ENCODE results near the gene PHLDB3. TPM values are rescaled to one million over a fixed set of nuclear protein-coding genes. Genes with fewer than 3 reads are reported as not detected.

Gene PHLDB3
- total RNA-seq, 1 donor from 2014 or later = 9.6 TPM

- peaks cover 3% of the 10 kb centered on the region for H3K4me1 Mint-ChIP-seq (ENCODE audit: unreplicated experiment)
- no peak for DNase-seq (ENCODE audit: low spot score)
- TF ChIP-seq, protein P1, sequence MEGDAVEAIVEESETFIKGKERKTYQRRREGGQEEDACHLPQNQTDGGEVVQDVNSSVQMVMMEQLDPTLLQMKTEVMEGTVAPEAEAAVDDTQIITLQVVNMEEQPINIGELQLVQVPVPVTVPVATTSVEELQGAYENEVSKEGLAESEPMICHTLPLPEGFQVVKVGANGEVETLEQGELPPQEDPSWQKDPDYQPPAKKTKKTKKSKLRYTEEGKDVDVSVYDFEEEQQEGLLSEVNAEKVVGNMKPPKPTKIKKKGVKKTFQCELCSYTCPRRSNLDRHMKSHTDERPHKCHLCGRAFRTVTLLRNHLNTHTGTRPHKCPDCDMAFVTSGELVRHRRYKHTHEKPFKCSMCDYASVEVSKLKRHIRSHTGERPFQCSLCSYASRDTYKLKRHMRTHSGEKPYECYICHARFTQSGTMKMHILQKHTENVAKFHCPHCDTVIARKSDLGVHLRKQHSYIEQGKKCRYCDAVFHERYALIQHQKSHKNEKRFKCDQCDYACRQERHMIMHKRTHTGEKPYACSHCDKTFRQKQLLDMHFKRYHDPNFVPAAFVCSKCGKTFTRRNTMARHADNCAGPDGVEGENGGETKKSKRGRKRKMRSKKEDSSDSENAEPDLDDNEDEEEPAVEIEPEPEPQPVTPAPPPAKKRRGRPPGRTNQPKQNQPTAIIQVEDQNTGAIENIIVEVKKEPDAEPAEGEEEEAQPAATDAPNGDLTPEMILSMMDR (IDR thresholded peaks at IDR 0.05; ENCODE audit: unreplicated experiment) = no peak
- no peaks in the 10 kb centered on the region for H3K27me3 Mint-ChIP-seq (ENCODE audit: unreplicated experiment)
- no peak overlapping the region for H3K4me3 Mint-ChIP-seq (ENCODE audit: unreplicated experiment)
- no peaks in the 10 kb centered on the region for H3K36me3 Mint-ChIP-seq (ENCODE audit: low read depth, unreplicated experiment)
- H3K9me3 Mint-ChIP-seq (ENCODE audit: unreplicated experiment) = no peaks in the 10 kb centered on the region
- H3K27ac Mint-ChIP-seq (ENCODE audit: unreplicated experiment) = no peak overlapping the region
These were observed 68.8 kb downstream of the PHLDB3 start for GRCh38 chr19:43435775-43436174.

DNA sequence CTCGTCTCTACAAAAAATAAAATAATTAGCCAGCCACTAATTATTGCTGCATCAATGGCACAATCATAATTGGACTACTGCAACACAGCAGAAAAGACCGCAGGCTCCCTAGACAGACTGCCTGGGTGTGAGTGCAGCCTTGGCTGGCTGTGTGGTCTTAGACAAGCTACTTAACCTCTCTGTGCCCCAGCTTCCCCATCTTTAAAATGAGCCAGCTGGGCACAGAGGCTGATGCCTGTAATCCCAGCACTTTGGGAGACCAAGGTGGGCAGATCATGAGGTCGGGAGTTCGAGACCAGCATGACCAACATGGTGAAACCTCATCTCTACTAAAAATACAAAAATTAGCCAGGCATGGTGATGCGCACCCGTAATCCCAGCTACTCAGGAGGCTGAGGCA lies 70.9 kb downstream of the PHLDB3 start:
- H3K4me1 Mint-ChIP-seq (ENCODE audit: unreplicated experiment) = peaks cover 17% of the 10 kb centered on the region
- peaks cover 2% of the 10 kb centered on the region for H3K27me3 Mint-ChIP-seq (ENCODE audit: unreplicated experiment)
- H3K9me3 Mint-ChIP-seq (ENCODE audit: unreplicated experiment) = no peaks in the 10 kb centered on the region
- H3K27ac Mint-ChIP-seq (ENCODE audit: unreplicated experiment) = no peak overlapping the region
- no peaks in the 10 kb centered on the region for H3K36me3 Mint-ChIP-seq (ENCODE audit: low read depth, unreplicated experiment)
- no peak overlapping the region for H3K4me3 Mint-ChIP-seq (ENCODE audit: unreplicated experiment)
- TF ChIP-seq, protein P1 (IDR thresholded peaks at IDR 0.05; ENCODE audit: unreplicated experiment) = no peak
- DNase-seq (ENCODE audit: low spot score) = no peak

- Mint-ChIP-seq H3K4me3 (ENCODE audit: unreplicated experiment) (no peak overlapping the region), H3K36me3 (ENCODE audit: low read depth, unreplicated experiment) (no peaks in the 10 kb centered on the region), H3K27ac (ENCODE audit: unreplicated experiment) (no peak overlapping the region), H3K9me3 (ENCODE audit: unreplicated experiment) (no peaks in the 10 kb centered on the region), H3K27me3 (ENCODE audit: unreplicated experiment) (peaks cover 2% of the 10 kb centered on the region), H3K4me1 (ENCODE audit: unreplicated experiment) (peaks cover 17% of the 10 kb centered on the region)
- TF ChIP-seq, protein P1 (IDR thresholded peaks at IDR 0.05; ENCODE audit: unreplicated experiment) = no peak
- no peak for DNase-seq (ENCODE audit: low spot score)
These were observed 71.2 kb downstream of the PHLDB3 start for GRCh38 chr19:43433358-43433673.

DNA sequence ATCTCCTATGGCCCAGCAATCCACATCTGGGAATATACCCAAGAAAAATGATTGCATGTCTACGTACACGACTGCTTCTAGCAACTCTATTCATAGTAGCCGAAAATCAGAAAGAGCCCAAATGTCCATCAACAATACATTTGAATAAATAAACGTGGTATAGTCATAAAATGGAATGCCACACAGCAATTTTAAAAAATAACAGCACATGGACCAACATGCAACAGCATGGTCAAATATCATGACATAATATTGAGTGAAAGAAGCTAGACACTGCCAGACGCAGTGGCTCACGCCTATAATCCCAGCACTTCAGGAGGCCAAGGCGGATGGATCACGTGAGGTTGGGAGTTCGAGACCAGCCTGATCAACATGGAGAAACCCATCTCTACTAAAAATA lies 73.6 kb downstream of the PHLDB3 start:
- TF ChIP-seq, protein P1 (IDR thresholded peaks at IDR 0.05; ENCODE audit: unreplicated experiment) = no peak
- Mint-ChIP-seq H3K4me3 (ENCODE audit: unreplicated experiment) (no peak overlapping the region), H3K36me3 (ENCODE audit: low read depth, unreplicated experiment) (no peaks in the 10 kb centered on the region), H3K27me3 (ENCODE audit: unreplicated experiment) (peaks cover 4% of the 10 kb centered on the region), H3K27ac (ENCODE audit: unreplicated experiment) (no peak overlapping the region), H3K4me1 (ENCODE audit: unreplicated experiment) (peaks cover 17% of the 10 kb centered on the region), H3K9me3 (ENCODE audit: unreplicated experiment) (no peaks in the 10 kb centered on the region)
- DNase-seq (ENCODE audit: low spot score) = no peak

GRCh38 chr19:43430142-43430710 lies 74.3 kb downstream of the PHLDB3 start:
- H3K27me3 Mint-ChIP-seq (ENCODE audit: unreplicated experiment) = peaks cover 4% of the 10 kb centered on the region
- peak; percentile 42 for DNase-seq (ENCODE audit: low spot score)

More at GRCh38 chr19:43430142-43430710, 74.3 kb downstream of the PHLDB3 start:
- Mint-ChIP-seq H3K4me3 (ENCODE audit: unreplicated experiment) (no peak overlapping the region), H3K27ac (ENCODE audit: unreplicated experiment) (peak overlapping the region; percentile 48), H3K9me3 (ENCODE audit: unreplicated experiment) (no peaks in the 10 kb centered on the region), H3K4me1 (ENCODE audit: unreplicated experiment) (peaks cover 21% of the 10 kb centered on the region), H3K36me3 (ENCODE audit: low read depth, unreplicated experiment) (no peaks in the 10 kb centered on the region)
- TF ChIP-seq, protein P1 (IDR thresholded peaks at IDR 0.05; ENCODE audit: unreplicated experiment) = peak; percentile 42
